PC-9 (cell line): ENCODE results near the gene MED13L.

Experiments
- CTCF ChIP-seq: fragments of 200-600 bp; sonication (generic); conservative IDR thresholded peaks from 2 replicates; pipeline ENCODE4 v1.6.1; 2017; ENCODE audit warnings: mixed run types, antibody characterized with exemption, mild to moderate bottlenecking, moderate library complexity
- EZH2 ChIP-seq: fragments of 200-600 bp; sonication (generic); IDR thresholded peaks from 2 replicates; pipeline ENCODE4 v1.8.0; 2017; ENCODE audit warnings: antibody characterized with exemption, low read depth

DNA sequence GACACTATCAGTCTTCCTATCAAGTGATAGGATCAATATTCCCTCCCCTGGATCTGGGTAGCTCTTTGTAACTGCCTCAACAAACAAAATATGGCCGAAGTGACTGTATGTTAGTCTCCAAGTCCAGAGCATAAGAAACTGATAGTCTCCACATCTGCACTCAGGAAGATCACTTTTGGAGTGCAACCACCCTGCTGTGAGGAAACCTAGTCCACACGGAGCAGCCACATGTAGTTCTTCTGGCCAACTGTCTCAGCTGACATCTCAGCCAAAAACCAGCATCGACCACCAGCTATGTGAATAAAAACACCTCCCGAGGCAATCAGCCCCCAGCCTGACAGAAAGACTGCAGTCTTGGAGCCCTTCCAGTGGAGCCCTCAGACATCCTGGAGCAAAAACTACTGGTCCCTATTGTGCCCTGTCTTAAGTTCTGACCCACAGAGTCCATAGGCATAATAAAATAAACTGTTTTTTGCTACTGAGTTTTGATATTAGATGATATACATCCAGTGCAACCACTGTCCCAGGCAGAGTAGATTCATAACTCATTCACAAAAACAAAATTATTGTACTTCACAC lies 143.8 kb downstream of the MED13L start:
- TF ChIP-seq EZH2 (no peak), CTCF (no peak)
